HCT116 (cell line): ENCODE results near the gene TMEM132D. TPM values are rescaled to one million over a fixed set of nuclear protein-coding genes. Genes with fewer than 3 reads are reported as not detected.

Experiments
- ATAC-seq: fragments of 200-7000 bp; cut with Tn5 transposase; 2 replicates; pipeline ENCODE4 v1.9.1; 2020; ENCODE audit warnings: mild to moderate bottlenecking, moderate library complexity
- BruUV-seq: library from RNA; stranded (reverse); fragments of 400-500 nt; replicated peaks from 2 replicates; lab custom pipeline; 2021; lab: Mats Ljungman, UMichigan
- CTCF ChIA-PET: fragments of 300-600 bp; sonication (Branson Sonifier 250); formaldehyde crosslinking; loops from one replicate; lab custom pipeline; 2021; ENCODE audit warnings: antibody characterized with exemption; lab: Charles Lee
- POLR2A ChIA-PET: fragments of 300-600, 350-600 bp; sonication (Branson Sonifier 250); formaldehyde crosslinking; loops from one replicate; lab custom pipeline; 2021; ENCODE audit warnings: antibody characterized with exemption; lab: Charles Lee
- RAD21 ChIA-PET, 2 experiments: fragments of 300-600 bp; sonication (Branson Sonifier 250); formaldehyde crosslinking; loops; one replicate each; lab custom pipeline; 2023; ENCODE audit warnings: low total read pairs in 2 of 2; ENCODE audit not compliant: uncharacterized antibody in 2 of 2, unreplicated experiment in 2 of 2, low non-redundant PET in 1 of 2; lab: Charles Lee
- DNase-seq: peaks from one replicate; pipeline ENCODE4 v3.0.0-alpha.2; 2010; ENCODE audit warnings: low read depth, low spot score
- H2AFZ ChIP-seq: fragments of 200-600 bp; shearing (Covaris generic), sonication (generic); 2 replicates; pipeline ENCODE4 v1.6.1; 2017; ENCODE audit warnings: low read depth, mixed run types, mixed read lengths, antibody characterized with exemption, low read length; ENCODE audit not compliant: poor library complexity, severe bottlenecking
- H3K27ac ChIP-seq: 2 replicates; pipeline ENCODE4 v1.5.1; 2012; ENCODE audit warnings: low read depth, low read length
- H3K27me3 ChIP-seq: fragments of 200-600 bp; sonication (generic); 2 replicates; pipeline ENCODE4 v1.6.1; 2016; ENCODE audit warnings: mixed run types, low read length, mixed read lengths; ENCODE audit not compliant: insufficient read depth
- H3K36me3 ChIP-seq, 2 experiments: fragments of 200-500 bp in 1 of 2; fragments of 200-600 bp in 1 of 2; sonication (Bioruptor generic) in 1 of 2; sonication (generic) in 1 of 2; 2 replicates each; pipeline versions ENCODE4 v1.5.1 to v1.6.1; 2014 to 2016; ENCODE audit warnings: low read length in 2 of 2, inconsistent platforms in 1 of 2, mixed read lengths in 1 of 2, mixed run types in 1 of 2; ENCODE audit not compliant: insufficient read depth in 2 of 2, control insufficient read depth in 1 of 2
- H3K4me1 ChIP-seq, 2 experiments: fragments of 200-600 bp in 1 of 2; sonication (generic) in 1 of 2; 2 replicates each; pipeline versions ENCODE4 v1.5.1 to v1.6.1; 2012 to 2017; ENCODE audit warnings: low read length in 2 of 2, inconsistent platforms in 1 of 2, mild to moderate bottlenecking in 1 of 2, mixed read lengths in 1 of 2, mixed run types in 1 of 2, moderate library complexity in 1 of 2; ENCODE audit not compliant: insufficient read depth in 2 of 2, control insufficient read depth in 1 of 2
- H3K4me2 ChIP-seq: fragments of 200-600 bp; sonication (generic); 2 replicates; pipeline ENCODE4 v1.6.1; 2017; ENCODE audit warnings: mixed run types, low read length, mixed read lengths
- H3K4me3 ChIP-seq, 2 experiments: fragments of 200-600 bp in 1 of 2; sonication (generic) in 1 of 2; replicated peaks in 1 of 2; 2 replicates each; pipeline ENCODE4 v1.5.1; 2011 to 2016; ENCODE audit warnings: low read length in 2 of 2, control low read depth in 1 of 2, low read depth in 1 of 2, mild to moderate bottlenecking in 1 of 2, mixed read lengths in 1 of 2, mixed run types in 1 of 2
- H3K79me2 ChIP-seq: fragments of 200-600 bp; sonication (generic); 2 replicates; pipeline ENCODE4 v1.6.1; 2017; ENCODE audit warnings: mild to moderate bottlenecking, mixed run types, low read length, moderate library complexity, mixed read lengths; ENCODE audit not compliant: insufficient read depth
- H3K9ac ChIP-seq: fragments of 200-600 bp; sonication (generic); 2 replicates; pipeline ENCODE4 v1.6.1; 2016; ENCODE audit warnings: low read length, mixed read lengths
- H3K9me2 ChIP-seq: fragments of 200-600 bp; sonication (generic), shearing (Covaris generic); 2 replicates; pipeline ENCODE4 v1.6.1; 2017; ENCODE audit warnings: mixed run types, mild to moderate bottlenecking, moderate library complexity; ENCODE audit not compliant: insufficient read depth
- H3K9me3 ChIP-seq, 2 experiments: fragments of 200-500 bp in 1 of 2; fragments of 200-600 bp in 1 of 2; sonication (Bioruptor generic) in 1 of 2; sonication (generic) in 1 of 2; 2 replicates each; pipeline ENCODE4 v1.6.1; 2014 to 2017; ENCODE audit warnings: low read length in 2 of 2, mixed read lengths in 2 of 2, inconsistent platforms in 1 of 2, low read depth in 1 of 2, mild to moderate bottlenecking in 1 of 2, mixed run types in 1 of 2, moderate library complexity in 1 of 2; ENCODE audit not compliant: control insufficient read depth in 1 of 2, insufficient read depth in 1 of 2
- H4K20me1 ChIP-seq: fragments of 200-600 bp; sonication (generic), shearing (Covaris generic); 2 replicates; pipeline ENCODE4 v1.6.1; 2017; ENCODE audit warnings: mixed run types, mild to moderate bottlenecking, moderate library complexity; ENCODE audit not compliant: insufficient read depth
- ATF3 ChIP-seq: IDR thresholded peaks from 2 replicates; pipeline ENCODE4 v1.6.1; 2012
- CBX3 ChIP-seq: IDR thresholded peaks from 2 replicates; pipeline ENCODE4 v1.6.1; 2012; ENCODE audit warnings: low read depth
- CEBPB ChIP-seq: IDR thresholded peaks from 2 replicates; pipeline ENCODE4 v1.6.1; 2012; ENCODE audit warnings: low read depth
- CTCF ChIP-seq, 3 experiments: fragments of 200-600 bp in 1 of 3; sonication (generic) in 1 of 3; IDR thresholded peaks in 2 of 3; conservative IDR thresholded peaks in 1 of 3; 2 replicates each; pipeline ENCODE4 v1.5.1; 2012 to 2017; ENCODE audit warnings: low read depth in 2 of 3, low read length in 2 of 3, antibody characterized with exemption in 1 of 3, borderline replicate concordance in 1 of 3, control low read depth in 1 of 3, mild to moderate bottlenecking in 1 of 3, mixed read lengths in 1 of 3, mixed run types in 1 of 3, moderate library complexity in 1 of 3; ENCODE audit not compliant: insufficient read depth in 1 of 3
- EGR1 ChIP-seq: IDR thresholded peaks from 2 replicates; pipeline ENCODE4 v1.6.1; 2012; ENCODE audit warnings: low read depth
- ELF1 ChIP-seq: IDR thresholded peaks from 2 replicates; pipeline ENCODE4 v1.6.1; 2012; ENCODE audit warnings: low read depth, borderline replicate concordance
- EZH2 ChIP-seq: fragments of 200-600 bp; sonication (generic); IDR thresholded peaks from 2 replicates; pipeline ENCODE4 v1.6.1; 2017; ENCODE audit warnings: antibody characterized with exemption, mixed run types
- EZH2phosphoT487 ChIP-seq: fragments of 200-600 bp; IDR thresholded peaks from 2 replicates; pipeline ENCODE4 v1.6.1; 2018; ENCODE audit warnings: antibody characterized with exemption, borderline replicate concordance
- FOSL1 ChIP-seq: IDR thresholded peaks from 2 replicates; pipeline ENCODE4 v1.6.1; 2012; ENCODE audit warnings: low read depth
- JUND ChIP-seq: IDR thresholded peaks from 2 replicates; pipeline ENCODE4 v1.6.1; 2012
- MAX ChIP-seq: IDR thresholded peaks from 2 replicates; pipeline ENCODE4 v1.6.1; 2012
- POLR2A ChIP-seq: IDR thresholded peaks from 2 replicates; pipeline ENCODE4 v1.7.0; 2011; ENCODE audit warnings: borderline replicate concordance; ENCODE audit not compliant: insufficient read depth, insufficient read length; ENCODE audit errors: extremely low read depth
- RAD21 ChIP-seq: IDR thresholded peaks from 2 replicates; pipeline ENCODE4 v1.6.1; 2012; ENCODE audit warnings: low read depth, mild to moderate bottlenecking
- REST ChIP-seq: IDR thresholded peaks from 2 replicates; pipeline ENCODE4 v1.6.1; 2012; ENCODE audit warnings: low read depth
- SP1 ChIP-seq: IDR thresholded peaks from 2 replicates; pipeline ENCODE4 v1.6.1; 2012; ENCODE audit warnings: low read depth
- SRF ChIP-seq: IDR thresholded peaks from 2 replicates; pipeline ENCODE4 v1.6.1; 2012; ENCODE audit warnings: low read depth
- YY1 ChIP-seq: IDR thresholded peaks from 2 replicates; pipeline ENCODE4 v1.6.1; 2011; ENCODE audit warnings: low read length, low read depth, moderate library complexity, mild to moderate bottlenecking; ENCODE audit not compliant: insufficient replicate concordance; ENCODE audit errors: extremely low read depth
- ZBTB33 ChIP-seq: IDR thresholded peaks from 2 replicates; pipeline ENCODE4 v1.6.1; 2011; ENCODE audit warnings: mild to moderate bottlenecking, low read length, moderate library complexity; ENCODE audit not compliant: insufficient replicate concordance; ENCODE audit errors: extremely low read depth
- intact Hi-C: fragments of 100-400 bp; cut with micrococcal nuclease; formaldehyde crosslinking; loops from 2 replicates; pipeline ENCODE4 v1.10.0; 2022
- total RNA-seq: library from RNA; stranded (reverse); gene quantifications from one replicate; pipeline ENCODE4 v1.2.1, GENCODE V29; 2021; ENCODE audit not compliant: unreplicated experiment

The TMEM132D gene
- total RNA-seq, 1 experiment from 2014 or later, result not detected

- no TSS peak for BruUV-seq
- Histone ChIP-seq H4K20me1 (no peaks in the 10 kb centered on the region), H3K4me3 (no peak overlapping the region), H3K9ac (no peak overlapping the region), H2AFZ (no peak overlapping the region), H3K4me2 (no peak overlapping the region), H3K9me2 (no peaks in the 10 kb centered on the region), H3K27ac (no peak overlapping the region), H3K27me3 (no peaks in the 10 kb centered on the region), H3K4me1 (no peaks in the 10 kb centered on the region), H3K79me2 (no peaks in the 10 kb centered on the region), H3K9me3 (peaks cover 8 to 26% of the 10 kb centered on the region in 2 experiments; a peak in 2 of 4 replicates)
- RAD21 ChIA-PET, result no interaction called here
- POLR2A ChIA-PET, result no interaction called here
- no peak for ATAC-seq
- intact Hi-C loops, result no loop called here
- CTCF ChIA-PET, result no interaction called here
- TF ChIP-seq MAX (no peak), FOSL1 (no peak), SRF (no peak), CEBPB (no peak), POLR2A (no peak), EZH2 (no peak), REST (no peak), JUND (no peak), CBX3 (no peak), EGR1 (no peak), RAD21 (no peak), CTCF (IDR thresholded peaks at IDR 0.05 in 2 of 3, conservative IDR thresholded peaks at IDR 0.05 in 1 of 3; ENCODE audit: borderline replicate concordance in 1 of 3, insufficient read depth in 1 of 3, low read depth in 2 of 3, low read length in 2 of 3) (no peak), EZH2phosphoT487 (no peak), YY1 (no peak), ELF1 (no peak), SP1 (no peak), ATF3 (no peak), ZBTB33 (no peak)
- TF ChIP-seq, all 23 proteins: peak for 0
- no peaks in the 10 kb centered on the region for H3K36me3 ChIP-seq
- no peak for DNase-seq
Observed at GRCh38 chr12:129179941-129180553, 723.8 kb downstream of the TMEM132D start.
